Trophoblast cell (in vitro differentiated cells and primary cell): ENCODE data around the gene TMEM145.

Source experiments
- DNase-seq, 2 donors: peaks; one replicate each; pipeline ENCODE4 v3.0.0-alpha.2; 2016
- H2AFZ ChIP-seq: 2 replicates; pipeline ENCODE4 v1.6.1; 2013; ENCODE audit warnings: low read length, moderate library complexity, mild to moderate bottlenecking; ENCODE audit not compliant: insufficient read depth, poor library complexity
- H2AK5ac ChIP-seq: 2 replicates; pipeline ENCODE4 v1.6.1; 2013; ENCODE audit warnings: mild to moderate bottlenecking, low read length
- H2BK120ac ChIP-seq: 2 replicates; pipeline ENCODE4 v1.6.1; 2013; ENCODE audit warnings: low read length, mild to moderate bottlenecking, moderate library complexity; ENCODE audit not compliant: insufficient read depth, poor library complexity
- H2BK12ac ChIP-seq: 2 replicates; pipeline ENCODE4 v1.6.1; 2013; ENCODE audit warnings: mild to moderate bottlenecking, low read length, moderate library complexity
- H2BK5ac ChIP-seq: 2 replicates; pipeline ENCODE4 v1.6.1; 2013; ENCODE audit warnings: low read length, low read depth, moderate library complexity, mild to moderate bottlenecking; ENCODE audit not compliant: poor library complexity
- H3K14ac ChIP-seq: 2 replicates; pipeline ENCODE4 v1.6.1; 2013; ENCODE audit warnings: mild to moderate bottlenecking, low read length
- H3K18ac ChIP-seq: 2 replicates; pipeline ENCODE4 v1.6.1; 2013; ENCODE audit warnings: mild to moderate bottlenecking, low read length
- H3K23ac ChIP-seq: 2 replicates; pipeline ENCODE4 v1.6.1; 2013; ENCODE audit warnings: low read length
- H3K27ac ChIP-seq: 2 replicates; pipeline ENCODE4 v1.5.1; 2013; ENCODE audit warnings: low read depth, mild to moderate bottlenecking, inconsistent platforms, low read length, moderate library complexity
- H3K27me3 ChIP-seq: 2 replicates; pipeline ENCODE4 v1.6.1; 2013; ENCODE audit warnings: inconsistent platforms, mild to moderate bottlenecking, low read length, moderate library complexity; ENCODE audit not compliant: insufficient read depth
- H3K36me3 ChIP-seq, 2 experiments: 1 replicate in 1 of 2; 2 replicates in 1 of 2; pipeline ENCODE4 v1.6.1; 2013; ENCODE audit warnings: low read length in 2 of 2, mild to moderate bottlenecking in 2 of 2, moderate library complexity in 1 of 2; ENCODE audit not compliant: insufficient read depth in 2 of 2, control insufficient read depth in 1 of 2
- H3K4ac ChIP-seq: 2 replicates; pipeline ENCODE4 v1.6.1; 2013; ENCODE audit warnings: low read depth, mild to moderate bottlenecking, low read length, moderate library complexity
- H3K4me1 ChIP-seq, 2 experiments: 1 replicate in 1 of 2; 2 replicates in 1 of 2; pipeline ENCODE4 v1.6.1; 2013; ENCODE audit warnings: low read length in 2 of 2, mild to moderate bottlenecking in 2 of 2, moderate library complexity in 1 of 2; ENCODE audit not compliant: insufficient read depth in 2 of 2, control insufficient read depth in 1 of 2
- H3K4me2 ChIP-seq: 2 replicates; pipeline ENCODE4 v1.6.1; 2013; ENCODE audit warnings: inconsistent platforms, mild to moderate bottlenecking, low read length, moderate library complexity
- H3K4me3 ChIP-seq: 2 replicates; pipeline ENCODE4 v1.5.1; 2013; ENCODE audit warnings: mild to moderate bottlenecking, low read depth, low read length, inconsistent platforms
- H3K79me1 ChIP-seq: one replicate; pipeline ENCODE4 v1.6.1; 2013; ENCODE audit warnings: low read length
- H3K79me2 ChIP-seq: 2 replicates; pipeline ENCODE4 v1.6.1; 2013; ENCODE audit warnings: low read length, mild to moderate bottlenecking; ENCODE audit not compliant: control insufficient read depth, insufficient read depth, poor library complexity
- H3K9ac ChIP-seq: 2 replicates; pipeline ENCODE4 v1.6.1; 2013; ENCODE audit warnings: mild to moderate bottlenecking, low read length
- H3K9me3 ChIP-seq: 2 replicates; pipeline ENCODE4 v1.6.1; 2013; ENCODE audit warnings: low read depth, mild to moderate bottlenecking, control low read depth, inconsistent platforms, low read length; ENCODE audit not compliant: insufficient read depth
- H4K12ac ChIP-seq: 2 replicates; pipeline ENCODE4 v1.6.1; 2013; ENCODE audit warnings: low read depth, mild to moderate bottlenecking, low read length, moderate library complexity
- H4K8ac ChIP-seq: 2 replicates; pipeline ENCODE4 v1.6.1; 2013; ENCODE audit warnings: low read depth, mild to moderate bottlenecking, low read length, moderate library complexity
- H4K91ac ChIP-seq: one replicate; pipeline ENCODE4 v1.6.1; 2013; ENCODE audit warnings: low read depth, mild to moderate bottlenecking, low read length, moderate library complexity
- WGBS: extraction: QIAGEN DNeasy Blood & Tissue Kit; methylation state at CpG from one replicate; pipeline ENCODE4 v1.1.7; 2013; ENCODE audit warnings: missing lambda C conversion rate; ENCODE audit not compliant: insufficient read length, insufficient coverage; ENCODE audit errors: extremely low coverage; 5-methylcytosine and 5-hydroxymethylcytosine counted together

TMEM145 gene

DNA sequence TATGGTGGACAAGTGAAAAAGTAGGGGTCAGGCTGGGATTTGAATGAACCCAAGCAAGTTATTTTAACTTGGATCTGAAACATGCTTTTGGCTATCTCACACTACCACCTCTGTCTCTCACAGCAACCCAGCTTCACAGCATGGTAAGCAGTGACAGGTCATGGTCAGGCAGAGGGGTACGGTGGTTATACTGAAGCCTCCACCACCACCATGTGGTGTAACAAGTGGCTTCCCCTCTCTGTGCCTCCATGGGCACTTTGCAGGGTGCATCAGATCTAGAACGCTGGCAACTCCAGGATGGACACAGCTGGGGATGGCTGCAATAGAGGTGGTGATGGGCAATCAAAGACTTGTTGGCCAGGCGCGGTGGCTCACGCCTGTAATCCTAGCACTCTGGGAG lies 739 bp upstream of the TMEM145 start:
- Histone ChIP-seq H3K9me3 (peaks cover 5% of the 10 kb centered on the region), H3K27me3 (peaks cover 8% of the 10 kb centered on the region), H4K8ac (no peak overlapping the region), H2AFZ (no peak overlapping the region), H3K18ac (no peak overlapping the region), H3K9ac (no peak overlapping the region), H3K14ac (no peak overlapping the region), H2BK12ac (no peak overlapping the region), H4K91ac (no peak overlapping the region), H2BK120ac (no peak overlapping the region), H4K12ac (no peak overlapping the region), H3K27ac (no peak overlapping the region), H3K79me2 (no peaks in the 10 kb centered on the region), H3K4ac (no peak overlapping the region), H3K4me2 (no peak overlapping the region), H2BK5ac (no peak overlapping the region), H3K4me3 (no peak overlapping the region), H3K23ac (no peak overlapping the region), H2AK5ac (no peak overlapping the region), H3K4me1 (peaks cover 3% of the 10 kb centered on the region in 2 experiments), H3K79me1 (no peaks in the 10 kb centered on the region), H3K36me3 (no peaks in the 10 kb centered on the region)
- WGBS, result no CpG with 5 or more reads among the region's 5 CpGs
- DNase-seq, result no peak

DNA sequence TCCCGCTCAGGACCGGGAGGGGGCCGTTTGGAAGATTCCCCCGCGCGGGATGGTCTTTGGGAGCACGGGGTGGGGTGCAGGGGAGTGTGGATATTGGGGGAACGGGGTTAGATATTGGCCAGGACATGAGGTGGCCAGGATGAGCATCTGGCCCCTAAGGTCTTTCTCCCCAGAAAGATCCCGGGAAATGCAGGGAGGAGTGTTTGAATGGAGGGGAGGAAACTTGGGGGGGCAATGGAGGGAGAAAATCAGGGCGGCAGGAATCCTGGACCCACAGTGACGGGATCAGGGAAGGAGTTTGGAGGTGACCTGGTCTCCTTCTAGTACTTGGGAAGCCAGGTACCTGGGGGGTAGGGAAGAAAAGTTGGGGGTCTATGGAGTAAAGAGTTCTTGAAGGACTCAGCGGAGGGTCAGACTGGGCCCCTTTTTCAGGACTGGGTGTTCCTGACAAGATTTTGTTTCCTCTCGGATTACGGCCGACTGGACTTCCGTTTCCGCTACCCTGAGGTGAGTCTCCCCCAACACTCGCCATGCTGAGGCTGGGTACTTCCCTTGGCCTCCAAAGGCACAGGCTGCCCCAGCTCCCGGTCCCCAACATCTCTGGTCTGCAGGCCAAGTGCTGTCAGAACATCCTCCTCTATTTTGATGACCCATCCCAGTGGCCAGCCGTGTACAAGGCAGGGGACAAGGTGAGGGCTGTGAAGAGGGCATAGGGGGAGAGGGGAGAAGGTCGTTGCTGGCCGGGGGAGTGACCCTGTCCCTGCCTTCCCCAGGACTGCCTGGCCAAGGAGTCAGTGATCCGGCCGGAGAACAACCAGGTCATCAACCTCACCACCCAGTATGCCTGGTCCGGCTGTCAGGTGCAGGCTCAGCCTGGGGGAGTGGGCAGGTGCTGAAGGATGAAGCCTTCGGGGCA lies 989 bp downstream of the TMEM145 start:
- Histone ChIP-seq H3K79me1 (no peaks in the 10 kb centered on the region), H2AFZ (no peak overlapping the region), H3K4me1 (peaks cover 3% of the 10 kb centered on the region in 2 experiments), H3K4me3 (no peak overlapping the region), H3K18ac (no peak overlapping the region), H4K8ac (no peak overlapping the region), H3K14ac (no peak overlapping the region), H4K91ac (no peak overlapping the region), H3K9me3 (peaks cover 5% of the 10 kb centered on the region), H3K9ac (no peak overlapping the region), H3K27me3 (peaks cover 8% of the 10 kb centered on the region), H2BK120ac (no peak overlapping the region), H3K23ac (no peak overlapping the region), H3K36me3 (no peaks in the 10 kb centered on the region), H2BK5ac (no peak overlapping the region), H2AK5ac (no peak overlapping the region), H3K4ac (no peak overlapping the region), H2BK12ac (no peak overlapping the region), H3K27ac (no peak overlapping the region), H3K79me2 (no peaks in the 10 kb centered on the region), H4K12ac (no peak overlapping the region), H3K4me2 (peak overlapping the region; percentile 95)
- WGBS, result no CpG with 5 or more reads among the region's 26 CpGs
- DNase-seq, result no peak

- H3K4me1 ChIP-seq, result peaks cover 3% of the 10 kb centered on the region in 2 experiments
- no peaks in the 10 kb centered on the region for H3K79me1 ChIP-seq
- no peak overlapping the region for H3K27ac ChIP-seq
- no peak overlapping the region for H3K23ac ChIP-seq
- no peak overlapping the region for H3K4me2 ChIP-seq
- WGBS, result no CpG with 5 or more reads among the region's 5 CpGs
- no peak overlapping the region for H4K91ac ChIP-seq
- H3K27me3 ChIP-seq, result peaks cover 8% of the 10 kb centered on the region
- H3K4me3 ChIP-seq, result no peak overlapping the region
- H4K12ac ChIP-seq, result no peak overlapping the region
- DNase-seq, result no peak
- H3K14ac ChIP-seq, result no peak overlapping the region
- no peak overlapping the region for H4K8ac ChIP-seq
- no peak overlapping the region for H3K18ac ChIP-seq
- H2BK5ac ChIP-seq, result no peak overlapping the region
- no peak overlapping the region for H2BK120ac ChIP-seq
- H3K4ac ChIP-seq, result no peak overlapping the region
- no peaks in the 10 kb centered on the region for H3K79me2 ChIP-seq
- H2AK5ac ChIP-seq, result no peak overlapping the region
- H2BK12ac ChIP-seq, result no peak overlapping the region
- no peak overlapping the region for H3K9ac ChIP-seq
- H3K36me3 ChIP-seq, result no peaks in the 10 kb centered on the region
- peaks cover 3% of the 10 kb centered on the region for H3K9me3 ChIP-seq
- no peak overlapping the region for H2AFZ ChIP-seq
Measured at GRCh38 chr19:42315024-42315423, 1.9 kb downstream of the TMEM145 start.

DNA sequence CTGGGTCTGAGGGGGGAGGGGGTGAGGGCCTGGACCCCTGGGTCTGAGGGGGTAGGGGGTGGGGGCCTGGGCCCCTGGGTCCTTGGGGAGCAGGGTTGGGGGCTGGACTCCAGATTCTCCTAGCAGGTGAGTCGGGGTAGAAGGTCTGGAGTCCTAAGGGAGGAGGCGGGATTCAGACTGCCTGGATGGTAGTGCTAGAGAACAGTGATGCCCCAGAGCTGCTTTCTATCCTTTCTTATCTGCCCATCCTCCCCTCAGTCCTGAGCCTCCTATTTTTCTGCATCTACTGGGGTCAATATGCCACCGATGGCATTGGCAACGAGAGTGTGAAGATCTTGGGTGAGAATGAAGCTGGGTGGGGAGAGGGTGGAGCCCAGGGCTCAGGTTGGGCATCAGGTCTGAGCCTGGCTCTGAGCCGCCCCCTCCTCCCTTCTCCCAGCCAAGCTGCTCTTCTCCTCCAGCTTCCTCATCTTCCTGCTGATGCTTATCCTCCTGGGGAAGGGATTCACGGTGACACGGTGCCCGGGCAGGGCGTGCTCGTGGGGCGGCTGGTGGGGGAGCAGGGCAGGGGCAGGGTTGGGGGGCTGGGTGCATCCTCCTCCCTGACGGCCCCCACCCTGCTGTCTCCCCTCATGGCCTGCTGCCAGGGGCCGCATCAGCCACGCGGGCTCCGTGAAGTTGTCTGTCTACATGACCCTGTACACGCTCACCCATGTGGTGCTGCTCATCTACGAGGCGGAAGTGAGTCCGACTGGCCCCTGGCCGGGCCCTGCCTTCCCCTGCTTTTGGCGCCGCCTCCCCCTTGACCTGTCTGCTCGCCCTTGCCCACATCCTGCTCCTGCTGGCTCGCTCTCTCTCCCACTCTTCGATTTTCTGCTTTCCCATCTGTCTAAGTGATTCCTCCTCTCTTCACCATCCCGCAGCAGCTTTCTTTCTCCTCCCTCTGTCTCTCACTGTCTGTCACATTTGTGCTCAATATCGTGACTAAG lies 3.4 kb downstream of the TMEM145 start:
- peaks cover 3% of the 10 kb centered on the region in 2 experiments for H3K4me1 ChIP-seq
- H2AFZ ChIP-seq, result no peak overlapping the region
- no peaks in the 10 kb centered on the region for H3K36me3 ChIP-seq
- H2BK5ac ChIP-seq, result no peak overlapping the region
- H3K79me2 ChIP-seq, result no peaks in the 10 kb centered on the region
- H4K8ac ChIP-seq, result no peak overlapping the region
- no peak overlapping the region for H3K9ac ChIP-seq
- H3K4me2 ChIP-seq, result no peak overlapping the region
- no peak overlapping the region for H3K27ac ChIP-seq
- H4K12ac ChIP-seq, result no peak overlapping the region
- H3K4me3 ChIP-seq, result no peak overlapping the region
- no peak overlapping the region for H2BK120ac ChIP-seq
- H3K9me3 ChIP-seq, result peaks cover 3% of the 10 kb centered on the region
- no peak for DNase-seq
- peaks cover 8% of the 10 kb centered on the region for H3K27me3 ChIP-seq
- no peak overlapping the region for H3K23ac ChIP-seq
- no peak overlapping the region for H4K91ac ChIP-seq
- no peak overlapping the region for H2BK12ac ChIP-seq
- H3K14ac ChIP-seq, result no peak overlapping the region
- no peak overlapping the region for H2AK5ac ChIP-seq
- no peak overlapping the region for H3K18ac ChIP-seq
- H3K4ac ChIP-seq, result no peak overlapping the region
- no peaks in the 10 kb centered on the region for H3K79me1 ChIP-seq
- WGBS, result no CpG with 5 or more reads among the region's 28 CpGs
